ENCODE results near the gene KY. TPM values are rescaled to one million over a fixed set of nuclear protein-coding genes. Genes with fewer than 3 reads are reported as not detected.

Gene KY
- total and polyA plus RNA-seq, 10 of the 15 experiments (the other 5 are each of a cell fraction or from before 2014, with no cell fraction given), result 0.04 to 0.11 TPM; not detected in 8

DNA sequence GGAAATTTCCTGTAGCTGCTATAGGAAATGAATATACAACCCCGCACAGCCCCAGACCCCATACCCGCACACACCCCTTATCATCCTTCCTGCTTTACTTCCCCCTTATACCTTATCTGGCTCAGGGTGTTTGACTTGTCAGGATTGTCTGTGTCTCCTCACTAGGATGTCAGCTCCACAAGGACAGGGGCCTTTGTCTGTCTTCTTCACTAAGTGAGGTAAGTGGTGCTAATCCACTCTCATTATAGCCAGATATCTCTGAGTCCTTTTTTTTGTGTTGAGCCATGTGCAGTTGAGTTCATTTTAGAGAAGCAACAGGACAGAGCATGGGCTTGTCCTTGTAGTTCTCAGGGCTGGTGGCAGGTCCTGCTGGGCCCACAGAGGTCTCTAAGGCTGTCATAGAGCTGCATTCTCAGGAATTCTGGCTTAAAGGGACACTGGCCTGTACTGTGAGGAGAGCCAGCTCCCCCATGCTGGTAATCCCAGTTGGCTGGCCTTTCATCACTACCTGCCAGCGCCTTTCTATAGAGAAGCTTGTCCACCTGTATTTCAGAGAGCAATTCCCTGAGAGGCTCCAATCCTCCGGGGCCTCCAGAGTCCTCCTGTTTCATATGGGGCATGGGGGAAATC is 9.0 kb downstream of the KY start:
- POLR2A ChIA-PET, result no interaction called here
- DNase-seq (ENCODE audit: low read depth, low spot score) (no peak), ATAC-seq (no peak), FAIRE-seq (no peak)
- intact Hi-C loops (cut with micrococcal nuclease; ENCODE audit: unreplicated experiment), result loop anchor here (2.0 kb wide), 1 partner anchor 41 kb away; no protein-coding TSS in a partner anchor
- in situ Hi-C loops (cut with MboI), result no loop called here
- no peaks in the 10 kb centered on the region for H3K27me3 ChIP-seq (replicated peaks in 1 of 2; ENCODE audit: control insufficient read depth in 2 of 2, insufficient read depth in 2 of 2, low read length in 1 of 2)
- H3K4me1 ChIP-seq (ENCODE audit: control insufficient read depth, insufficient read depth, low read length), result no peaks in the 10 kb centered on the region
- H3K79me2 ChIP-seq (ENCODE audit: control insufficient read depth, insufficient read depth, low read length), result no peaks in the 10 kb centered on the region
- H3K9me3 ChIP-seq (replicated peaks; ENCODE audit: control insufficient read depth, insufficient read depth, low read length), result no peaks in the 10 kb centered on the region
- H3K27ac ChIP-seq (ENCODE audit: control insufficient read depth, insufficient read depth), result no peak overlapping the region
- CTCF ChIA-PET, result interaction anchor here (0.5 to 2.2 kb wide), 5 partner anchors 20 to 153 kb away, joined by 3 to 10 read pairs (median 3); partner anchors contain the start of gene EPHB1
- BruUV-seq (replicated peaks), result no TSS peak
- SMC1A ChIA-PET (ENCODE audit: uncharacterized antibody, unreplicated experiment), result no interaction called here
- H3K4me3 ChIP-seq, result no peak overlapping the region
- H3K36me3 ChIP-seq (ENCODE audit: control insufficient read depth in 2 of 2, insufficient read depth in 2 of 2, low read length in 1 of 2), result no peaks in the 10 kb centered on the region
- 45% methylated on average over 4 of the region's 4 CpGs for WGBS (ENCODE audit: insufficient coverage, insufficient replicate concordance, low lambda C conversion rate, missing lambda C conversion rate)
- H4K20me1 ChIP-seq (ENCODE audit: control insufficient read depth, insufficient read depth), result no peaks in the 10 kb centered on the region
- no peak overlapping the region for H3K4me2 ChIP-seq (ENCODE audit: control insufficient read depth, insufficient read depth)
- TF ChIP-seq, protein P1, sequence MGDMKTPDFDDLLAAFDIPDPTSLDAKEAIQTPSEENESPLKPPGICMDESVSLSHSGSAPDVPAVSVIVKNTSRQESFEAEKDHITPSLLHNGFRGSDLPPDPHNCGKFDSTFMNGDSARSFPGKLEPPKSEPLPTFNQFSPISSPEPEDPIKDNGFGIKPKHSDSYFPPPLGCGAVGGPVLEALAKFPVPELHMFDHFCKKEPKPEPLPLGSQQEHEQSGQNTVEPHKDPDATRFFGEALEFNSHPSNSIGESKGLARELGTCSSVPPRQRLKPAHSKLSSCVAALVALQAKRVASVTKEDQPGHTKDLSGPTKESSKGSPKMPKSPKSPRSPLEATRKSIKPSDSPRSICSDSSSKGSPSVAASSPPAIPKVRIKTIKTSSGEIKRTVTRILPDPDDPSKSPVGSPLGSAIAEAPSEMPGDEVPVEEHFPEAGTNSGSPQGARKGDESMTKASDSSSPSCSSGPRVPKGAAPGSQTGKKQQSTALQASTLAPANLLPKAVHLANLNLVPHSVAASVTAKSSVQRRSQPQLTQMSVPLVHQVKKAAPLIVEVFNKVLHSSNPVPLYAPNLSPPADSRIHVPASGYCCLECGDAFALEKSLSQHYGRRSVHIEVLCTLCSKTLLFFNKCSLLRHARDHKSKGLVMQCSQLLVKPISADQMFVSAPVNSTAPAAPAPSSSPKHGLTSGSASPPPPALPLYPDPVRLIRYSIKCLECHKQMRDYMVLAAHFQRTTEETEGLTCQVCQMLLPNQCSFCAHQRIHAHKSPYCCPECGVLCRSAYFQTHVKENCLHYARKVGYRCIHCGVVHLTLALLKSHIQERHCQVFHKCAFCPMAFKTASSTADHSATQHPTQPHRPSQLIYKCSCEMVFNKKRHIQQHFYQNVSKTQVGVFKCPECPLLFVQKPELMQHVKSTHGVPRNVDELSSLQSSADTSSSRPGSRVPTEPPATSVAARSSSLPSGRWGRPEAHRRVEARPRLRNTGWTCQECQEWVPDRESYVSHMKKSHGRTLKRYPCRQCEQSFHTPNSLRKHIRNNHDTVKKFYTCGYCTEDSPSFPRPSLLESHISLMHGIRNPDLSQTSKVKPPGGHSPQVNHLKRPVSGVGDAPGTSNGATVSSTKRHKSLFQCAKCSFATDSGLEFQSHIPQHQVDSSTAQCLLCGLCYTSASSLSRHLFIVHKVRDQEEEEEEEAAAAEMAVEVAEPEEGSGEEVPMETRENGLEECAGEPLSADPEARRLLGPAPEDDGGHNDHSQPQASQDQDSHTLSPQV (IDR thresholded peaks at IDR 0.05), result no peak
- TF ChIP-seq SUPT20H (IDR thresholded peaks at IDR 0.05; ENCODE audit: borderline replicate concordance, control insufficient read depth, low read depth, low read length) (no peak), STAT3 (IDR thresholded peaks at IDR 0.05; ENCODE audit: low read depth, low read length) (no peak), BACH1 (IDR thresholded peaks at IDR 0.05; ENCODE audit: borderline replicate concordance) (no peak)
- no peak overlapping the region for H3K9ac ChIP-seq (ENCODE audit: control insufficient read depth, insufficient read depth, low read length)
- H2AFZ ChIP-seq (ENCODE audit: control insufficient read depth, low read depth, low read length), result no peak overlapping the region
- RAD21 ChIA-PET (ENCODE audit: unreplicated experiment), result interaction anchor here (1.1 kb wide), 1 partner anchor 41 kb away, joined by 3 read pairs; no protein-coding TSS in a partner anchor
